Nephron progenitor cell (in vitro differentiated cells): ENCODE results near the gene SEC14L6.

ENCODE experiments used
- DNase-seq: peaks from one replicate; pipeline ENCODE4 v3.0.0; 2021
- H3K27ac Mint-ChIP-seq: 2 replicates; pipeline ENCODE4 v1.8.0; 2021; ENCODE audit warnings: mild to moderate bottlenecking, moderate library complexity, mixed read lengths
- H3K27me3 Mint-ChIP-seq: 2 replicates; pipeline ENCODE4 v1.8.0; 2021; ENCODE audit warnings: mild to moderate bottlenecking, low read depth, mixed read lengths; ENCODE audit not compliant: poor library complexity
- H3K36me3 Mint-ChIP-seq: 2 replicates; pipeline ENCODE4 v1.8.0; 2021; ENCODE audit warnings: low read depth, mixed read lengths
- H3K4me1 Mint-ChIP-seq: 2 replicates; pipeline ENCODE4 v1.8.0; 2021; ENCODE audit warnings: mixed read lengths
- H3K4me3 Mint-ChIP-seq: 2 replicates; pipeline ENCODE4 v1.8.0; 2021; ENCODE audit warnings: mild to moderate bottlenecking, moderate library complexity, mixed read lengths
- H3K9me3 Mint-ChIP-seq: 2 replicates; pipeline ENCODE4 v1.8.0; 2021; ENCODE audit warnings: mild to moderate bottlenecking, moderate library complexity, mixed read lengths
- CTCF ChIP-seq: fragments of 200-600 bp; sonication (generic); IDR thresholded peaks from 2 replicates; pipeline ENCODE4 v1.5.0; 2021; ENCODE audit warnings: antibody characterized with exemption

SEC14L6 gene

GRCh38 chr22:30481711-30482110, 64.8 kb downstream of the SEC14L6 start:
- Mint-ChIP-seq H3K4me3 (no peak overlapping the region), H3K4me1 (no peaks in the 10 kb centered on the region), H3K9me3 (no peaks in the 10 kb centered on the region), H3K27ac (no peak overlapping the region), H3K36me3 (no peaks in the 10 kb centered on the region), H3K27me3 (peaks cover 36% of the 10 kb centered on the region)
- TF ChIP-seq CTCF, result no peak
- DNase-seq, result no peak

GRCh38 chr22:30479981-30480380, 66.6 kb downstream of the SEC14L6 start:
- no peaks in the 10 kb centered on the region for H3K36me3 Mint-ChIP-seq
- peaks cover 40% of the 10 kb centered on the region for H3K27me3 Mint-ChIP-seq
- H3K9me3 Mint-ChIP-seq, result no peaks in the 10 kb centered on the region
- no peak overlapping the region for H3K27ac Mint-ChIP-seq
- H3K4me3 Mint-ChIP-seq, result no peak overlapping the region
- no peaks in the 10 kb centered on the region for H3K4me1 Mint-ChIP-seq
- TF ChIP-seq CTCF, result no peak
- no peak for DNase-seq

GRCh38 chr22:30474683-30475424, 71.7 kb downstream of the SEC14L6 start:
- Mint-ChIP-seq H3K27ac (no peak overlapping the region), H3K36me3 (no peaks in the 10 kb centered on the region), H3K4me3 (no peak overlapping the region), H3K4me1 (no peaks in the 10 kb centered on the region), H3K9me3 (no peaks in the 10 kb centered on the region), H3K27me3 (peaks cover 38% of the 10 kb centered on the region)
- DNase-seq, result no peak
- no peak for TF ChIP-seq CTCF

GRCh38 chr22:30474121-30474520, 72.4 kb downstream of the SEC14L6 start:
- Mint-ChIP-seq H3K4me3 (no peak overlapping the region), H3K36me3 (no peaks in the 10 kb centered on the region), H3K9me3 (no peaks in the 10 kb centered on the region), H3K4me1 (no peaks in the 10 kb centered on the region), H3K27ac (no peak overlapping the region), H3K27me3 (peaks cover 38% of the 10 kb centered on the region)
- no peak for TF ChIP-seq CTCF
- no peak for DNase-seq

- Mint-ChIP-seq H3K27me3 (peaks cover 43% of the 10 kb centered on the region), H3K36me3 (no peaks in the 10 kb centered on the region), H3K9me3 (no peaks in the 10 kb centered on the region), H3K27ac (peak overlapping the region; percentile 10), H3K4me1 (no peaks in the 10 kb centered on the region), H3K4me3 (no peak overlapping the region)
- DNase-seq, result no peak
- TF ChIP-seq CTCF, result no peak
These were observed 73.4 kb downstream of the SEC14L6 start for GRCh38 chr22:30472994-30473720.
